LNCAP (cell line): ENCODE results near the gene UFSP1.

Experiments used
- TF ChIP-seq, protein P1 (sequence below): fragments of 450-650 bp; IDR thresholded peaks from 2 replicates; pipeline ENCODE4 v1.5.1; 2017; ENCODE audit warnings: mild to moderate bottlenecking

Gene UFSP1

DNA sequence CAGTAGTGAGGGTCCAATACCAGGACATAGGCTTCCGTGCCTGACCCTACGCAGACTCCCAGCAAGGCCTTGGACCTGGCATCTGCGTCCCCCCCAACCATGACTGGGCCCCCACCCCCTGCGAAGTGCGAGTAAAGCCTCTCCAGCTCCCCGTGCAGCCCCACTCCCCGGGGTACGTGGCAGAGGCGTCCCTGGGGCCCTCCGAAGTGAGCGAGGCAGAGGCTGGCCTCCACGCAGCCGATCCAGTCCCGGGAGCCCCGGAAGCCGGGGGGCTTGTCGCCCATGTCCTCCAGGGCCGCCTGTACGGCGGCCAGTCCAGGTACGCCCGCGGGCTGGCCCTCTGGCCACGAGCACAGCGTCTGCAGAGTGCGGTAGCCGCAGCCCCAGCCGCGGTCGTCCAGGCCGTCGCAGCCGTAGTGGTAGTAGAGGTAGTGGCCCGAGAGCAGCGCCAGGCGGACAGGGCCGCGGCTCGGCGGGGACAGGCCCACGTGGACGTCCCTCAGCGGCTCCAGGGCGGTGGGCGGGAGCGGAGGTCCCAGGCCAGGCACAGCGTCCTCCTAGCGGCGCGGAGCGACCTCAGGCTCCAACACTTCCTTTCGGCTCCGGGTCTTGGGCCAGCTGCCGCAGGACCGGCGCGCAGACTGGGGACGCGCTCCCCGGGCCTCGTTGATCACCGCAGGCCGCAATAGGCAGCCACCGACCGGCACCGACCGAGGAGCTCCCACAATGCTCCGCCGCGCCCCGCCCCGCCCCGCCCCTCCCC lies at the start of gene UFSP1:
UFSP1 (minus strand) TSS at position 728 of the 763 bp plus-strand sequence; CDS start at position 284, 444 bp downstream.
- TF ChIP-seq, protein P1, sequence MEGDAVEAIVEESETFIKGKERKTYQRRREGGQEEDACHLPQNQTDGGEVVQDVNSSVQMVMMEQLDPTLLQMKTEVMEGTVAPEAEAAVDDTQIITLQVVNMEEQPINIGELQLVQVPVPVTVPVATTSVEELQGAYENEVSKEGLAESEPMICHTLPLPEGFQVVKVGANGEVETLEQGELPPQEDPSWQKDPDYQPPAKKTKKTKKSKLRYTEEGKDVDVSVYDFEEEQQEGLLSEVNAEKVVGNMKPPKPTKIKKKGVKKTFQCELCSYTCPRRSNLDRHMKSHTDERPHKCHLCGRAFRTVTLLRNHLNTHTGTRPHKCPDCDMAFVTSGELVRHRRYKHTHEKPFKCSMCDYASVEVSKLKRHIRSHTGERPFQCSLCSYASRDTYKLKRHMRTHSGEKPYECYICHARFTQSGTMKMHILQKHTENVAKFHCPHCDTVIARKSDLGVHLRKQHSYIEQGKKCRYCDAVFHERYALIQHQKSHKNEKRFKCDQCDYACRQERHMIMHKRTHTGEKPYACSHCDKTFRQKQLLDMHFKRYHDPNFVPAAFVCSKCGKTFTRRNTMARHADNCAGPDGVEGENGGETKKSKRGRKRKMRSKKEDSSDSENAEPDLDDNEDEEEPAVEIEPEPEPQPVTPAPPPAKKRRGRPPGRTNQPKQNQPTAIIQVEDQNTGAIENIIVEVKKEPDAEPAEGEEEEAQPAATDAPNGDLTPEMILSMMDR, result no peak

DNA sequence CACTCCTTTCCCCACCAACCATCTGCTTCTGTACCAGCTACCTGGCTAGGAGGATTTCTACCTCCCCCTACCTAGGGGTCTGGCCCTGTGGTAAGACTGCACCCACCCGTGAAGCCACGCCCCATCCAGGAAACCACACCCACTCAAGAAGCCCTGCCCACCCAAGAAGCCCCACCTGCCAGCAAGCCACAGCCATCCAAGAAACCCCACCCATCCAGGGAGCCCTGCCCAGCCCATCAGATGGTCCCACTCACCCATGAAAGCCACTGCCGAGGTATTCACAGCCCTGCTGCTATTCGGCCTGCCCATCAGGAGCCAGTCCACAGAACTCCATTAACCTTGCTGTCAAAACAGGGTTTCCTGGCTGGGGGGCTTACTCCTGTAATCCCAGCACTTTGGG lies 44.2 kb upstream of the UFSP1 start:
- TF ChIP-seq, protein P1, result no peak

DNA sequence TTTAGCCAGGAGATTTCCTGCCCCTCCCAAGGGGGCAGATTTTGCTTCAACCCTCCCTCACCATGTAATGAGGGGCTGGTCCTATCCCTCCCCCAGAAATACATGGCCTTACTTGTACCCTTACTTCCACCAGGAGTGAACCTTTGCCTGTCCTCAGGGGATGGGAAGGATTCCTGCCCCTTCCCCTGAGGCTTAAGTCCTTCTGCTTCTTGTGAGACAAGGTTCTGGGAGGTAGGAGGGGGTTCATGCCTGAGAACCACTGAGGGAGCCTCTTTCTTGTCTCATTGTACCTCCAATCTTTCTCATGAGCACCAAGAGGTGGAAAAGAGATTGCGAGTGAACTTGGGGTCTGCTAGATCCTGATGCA lies 40.3 kb upstream of the UFSP1 start:
- TF ChIP-seq, protein P1, result no peak

DNA sequence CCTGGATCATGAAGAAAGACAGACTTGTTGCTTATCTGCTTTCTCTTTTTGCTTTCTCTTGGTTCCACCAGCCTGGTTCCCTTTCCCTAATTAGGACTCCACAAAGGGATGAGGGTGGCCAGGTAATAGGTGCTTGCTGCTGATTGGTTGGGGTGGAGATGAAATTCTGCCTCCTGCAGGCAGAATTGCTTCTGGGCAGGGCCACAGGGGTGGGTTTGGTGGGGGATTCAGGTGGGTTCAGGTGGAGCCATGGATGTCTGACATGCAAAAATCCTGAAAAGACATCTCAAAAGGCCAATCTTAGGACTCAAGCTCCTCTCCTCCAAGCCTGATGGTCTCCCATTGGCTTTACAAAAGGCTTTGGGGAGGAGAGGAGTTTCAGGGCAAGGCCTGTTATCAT lies 31.5 kb upstream of the UFSP1 start:
- TF ChIP-seq, protein P1, result no peak

DNA sequence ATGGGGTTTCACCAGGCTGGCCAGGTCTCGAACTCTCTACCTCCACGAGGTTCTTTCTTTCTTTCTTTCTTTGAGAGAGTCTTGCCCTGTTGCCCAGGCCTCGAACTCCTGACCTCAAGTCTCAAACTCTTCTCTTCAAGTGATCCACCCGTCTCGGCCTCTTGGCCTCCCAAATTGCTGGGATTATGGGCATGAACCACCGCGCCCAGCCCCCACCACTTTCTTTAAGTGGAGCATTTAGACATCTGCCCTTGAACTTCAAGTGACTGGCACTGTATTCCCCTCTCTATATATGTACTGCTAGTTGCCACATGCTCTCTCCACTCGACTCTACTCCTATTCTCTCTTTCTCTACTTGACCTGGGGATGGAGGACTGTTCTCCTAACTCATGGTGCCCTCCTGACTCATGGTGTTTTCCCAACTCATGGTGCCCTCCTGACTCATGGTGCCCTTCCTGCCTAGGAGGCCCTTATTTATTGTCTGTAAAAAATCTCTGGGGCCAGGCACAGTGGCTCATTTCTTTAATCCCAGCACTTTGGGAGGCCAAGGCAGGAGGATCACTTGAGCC lies 25.4 kb upstream of the UFSP1 start:
- TF ChIP-seq, protein P1, result no peak

DNA sequence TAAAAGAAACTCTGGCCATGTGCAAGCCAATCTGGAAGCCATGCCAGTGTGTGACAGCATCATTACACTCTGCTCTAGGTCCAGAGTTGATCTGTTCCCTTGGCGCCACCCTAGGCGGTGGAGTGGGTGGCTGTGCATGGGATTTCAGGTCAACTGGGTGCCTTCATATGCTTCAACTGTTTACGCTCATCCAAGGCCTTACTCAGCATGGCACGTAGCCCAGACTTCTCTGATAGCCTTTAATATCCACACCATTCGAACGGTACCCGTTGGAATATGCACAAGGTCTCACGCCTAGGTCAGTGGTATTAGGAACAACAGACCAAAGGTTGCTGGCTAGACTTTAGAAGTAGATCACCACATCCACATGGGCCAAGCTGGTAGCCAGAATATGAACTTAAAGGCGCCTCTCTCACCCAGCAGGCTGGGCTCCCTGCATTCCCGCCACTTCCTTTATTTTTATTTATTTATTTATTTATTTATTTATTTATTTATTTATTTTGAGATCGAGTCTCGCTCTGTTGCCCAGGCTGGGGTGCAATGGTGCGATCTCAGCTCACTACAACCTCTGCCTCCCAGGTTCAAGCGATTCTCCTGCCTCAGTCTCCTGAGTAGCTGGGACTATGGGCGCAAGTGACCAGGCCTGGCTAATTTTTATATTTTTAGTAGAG lies 24.8 kb upstream of the UFSP1 start:
- TF ChIP-seq, protein P1, result no peak

DNA sequence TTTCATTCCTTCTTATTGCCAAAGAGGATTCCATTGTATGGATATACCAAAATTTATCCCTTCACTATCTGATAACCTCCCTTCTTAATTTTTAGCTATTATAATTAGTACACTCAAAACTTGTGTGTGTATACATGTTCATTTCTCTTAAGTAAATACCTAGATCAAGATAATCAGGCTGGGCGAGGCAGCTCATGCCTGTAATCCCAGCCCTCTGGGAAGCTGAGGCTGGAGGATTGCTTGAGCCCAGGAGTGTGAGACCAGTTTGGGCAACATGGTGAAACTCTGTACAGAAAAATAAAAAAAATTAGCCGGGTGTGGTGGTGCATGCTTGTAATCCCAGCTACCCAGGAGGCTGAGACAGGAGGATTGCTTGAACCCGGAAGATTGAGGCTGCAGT lies 22.0 kb upstream of the UFSP1 start:
- TF ChIP-seq, protein P1, result no peak
